GM12878 (cell line): ENCODE measurements around the gene ACACA. TPM values are rescaled to one million over a fixed set of nuclear protein-coding genes. Genes with fewer than 3 reads are reported as not detected.

Experiments used
- ATAC-seq: fragments of 200-7000 bp; cut with Tn5 transposase; 3 replicates; pipeline ENCODE4 v1.9.1; 2020; ENCODE audit warnings: mild to moderate bottlenecking, moderate library complexity
- BruUV-seq: library from RNA; stranded (reverse); fragments of 400-500 nt; replicated peaks from 2 replicates; lab custom pipeline; 2021; lab: Mats Ljungman, UMichigan
- CTCF ChIA-PET: fragments of 300-600 bp; sonication (Branson Sonifier 250); formaldehyde crosslinking; extraction: SDS; loops from one replicate; lab custom pipeline; 2021; ENCODE audit warnings: inconsistent platforms; lab: Yijun Ruan, JAX
- POLR2A ChIA-PET: fragments of 350-600 bp; formaldehyde crosslinking; extraction: SDS; loops from one replicate; lab custom pipeline; 2021; ENCODE audit warnings: inconsistent platforms; lab: Charles Lee
- RAD21 ChIA-PET: fragments of 300-600 bp; sonication (Branson Sonifier 250); formaldehyde crosslinking; loops from one replicate; lab custom pipeline; 2023; ENCODE audit warnings: antibody characterized with exemption; ENCODE audit not compliant: unreplicated experiment; lab: Charles Lee
- SMC1A ChIA-PET: fragments of 300-600 bp; sonication (Branson Sonifier 250); formaldehyde crosslinking; loops from one replicate; lab custom pipeline; 2023; ENCODE audit not compliant: unreplicated experiment, uncharacterized antibody; lab: Charles Lee
- DNase-seq: peaks from one replicate; pipeline ENCODE4 v3.0.0-alpha.2; 2011; ENCODE audit warnings: low read depth, low spot score
- FAIRE-seq: peaks from 3 replicates; lab custom pipeline; 2011; peaks lifted over from hg19 to GRCh38; lab: Jason Lieb, UNC
- H2AFZ ChIP-seq: 2 replicates; pipeline ENCODE4 v1.6.0; 2011; ENCODE audit warnings: low read depth, low read length, control low read depth; ENCODE audit not compliant: control insufficient read depth
- H3K27ac ChIP-seq: 2 replicates; pipeline ENCODE4 v1.5.1; 2011; ENCODE audit warnings: control low read depth; ENCODE audit not compliant: control insufficient read depth, insufficient read depth
- H3K27me3 ChIP-seq, 2 experiments: replicated peaks in 1 of 2; 2 replicates each; pipeline versions ENCODE4 v1.6.0 to v1.6.1; 2011; ENCODE audit warnings: low read length in 1 of 2; ENCODE audit not compliant: control insufficient read depth in 2 of 2, insufficient read depth in 2 of 2
- H3K36me3 ChIP-seq, 2 experiments: 2 replicates each; pipeline ENCODE4 v1.5.1; 2011; ENCODE audit warnings: low read length in 1 of 2; ENCODE audit not compliant: control insufficient read depth in 2 of 2, insufficient read depth in 2 of 2
- H3K4me1 ChIP-seq: 2 replicates; pipeline ENCODE4 v1.6.1; 2011; ENCODE audit warnings: mild to moderate bottlenecking, low read length, moderate library complexity, mixed read lengths; ENCODE audit not compliant: control insufficient read depth, insufficient read depth
- H3K4me2 ChIP-seq: 2 replicates; pipeline ENCODE4 v1.6.0; 2011; ENCODE audit warnings: control low read depth; ENCODE audit not compliant: control insufficient read depth, insufficient read depth
- H3K4me3 ChIP-seq: fragments of 200-600 bp; sonication (generic); 2 replicates; pipeline ENCODE4 v1.5.1; 2016
- H3K79me2 ChIP-seq: 2 replicates; pipeline ENCODE4 v1.6.0; 2011; ENCODE audit warnings: low read length; ENCODE audit not compliant: control insufficient read depth, insufficient read depth
- H3K9ac ChIP-seq: 2 replicates; pipeline ENCODE4 v1.8.0; 2011; ENCODE audit warnings: low read length, control low read depth, mixed read lengths; ENCODE audit not compliant: control insufficient read depth, insufficient read depth
- H3K9me3 ChIP-seq: replicated peaks from 3 replicates; pipeline ENCODE4 v1.5.1; 2011; ENCODE audit warnings: mild to moderate bottlenecking, low read length; ENCODE audit not compliant: control insufficient read depth, insufficient read depth
- H4K20me1 ChIP-seq: 2 replicates; pipeline ENCODE4 v1.6.0; 2011; ENCODE audit not compliant: control insufficient read depth, insufficient read depth
- CREB1 ChIP-seq: IDR thresholded peaks from 2 replicates; pipeline ENCODE4 v1.6.1; 2012; ENCODE audit warnings: low read depth, mild to moderate bottlenecking, inconsistent platforms
- EP300 ChIP-seq, 2 experiments: fragments of 150-350 bp in 1 of 2; IDR thresholded peaks; 2 replicates each; pipeline ENCODE4 v1.6.1; 2011 to 2012; ENCODE audit warnings: low read depth in 2 of 2, low read length in 2 of 2, borderline replicate concordance in 1 of 2, improper control_type of control experiment in 1 of 2, inconsistent platforms in 1 of 2; ENCODE audit not compliant: control insufficient read depth in 1 of 2
- EZH2 ChIP-seq: IDR thresholded peaks from 2 replicates; pipeline ENCODE4 v1.6.1; 2012; ENCODE audit warnings: low read depth, mild to moderate bottlenecking, control low read depth, inconsistent platforms, low read length, borderline replicate concordance; ENCODE audit not compliant: control insufficient read depth
- NFYB ChIP-seq: IDR thresholded peaks from 2 replicates; pipeline ENCODE4 v1.6.1; 2011; ENCODE audit warnings: low read depth, mild to moderate bottlenecking, low read length, improper control_type of control experiment, moderate library complexity; ENCODE audit not compliant: insufficient read depth
- NR2C1 ChIP-seq: fragments of 450-650 bp; IDR thresholded peaks from 2 replicates; pipeline ENCODE4 v1.6.1; 2017; ENCODE audit warnings: antibody characterized with exemption, mild to moderate bottlenecking, moderate library complexity
- TCF3 ChIP-seq: IDR thresholded peaks from 2 replicates; pipeline ENCODE4 v1.6.1; 2012; ENCODE audit warnings: low read depth, mild to moderate bottlenecking, low read length, borderline replicate concordance; ENCODE audit not compliant: insufficient read depth
- YBX1 ChIP-seq: fragments of 450-650 bp; IDR thresholded peaks from 2 replicates; pipeline ENCODE4 v1.6.1; 2016; ENCODE audit warnings: antibody characterized with exemption
- WGBS: methylation state at CpG from one replicate; pipeline ENCODE4 v1.1.6; 2016; ENCODE audit warnings: low lambda C conversion rate; ENCODE audit not compliant: insufficient replicate concordance, insufficient coverage; ENCODE audit errors: missing lambda C conversion rate; 5-methylcytosine and 5-hydroxymethylcytosine counted together
- in situ Hi-C: fragments of 300-500 bp; cut with MboI; formaldehyde crosslinking; loops from 9 replicates; pipeline ENCODE4 v1.14.3; 2018; ENCODE audit warnings: mixed read lengths
- intact Hi-C: fragments of 100-400 bp; cut with micrococcal nuclease; formaldehyde crosslinking; loops from one replicate; pipeline ENCODE4 v1.14.2; 2022; ENCODE audit not compliant: unreplicated experiment
- polyA plus RNA-seq, 11 experiments: library from polyadenylated mRNA; depleted of rRNA in 4 of 11; unstranded in 6 of 11; stranded (reverse) in 5 of 11; fragments of >200 nt; fragmentation: Nextera tagmentation in 4 of 11; fragmentation: Illumina TruSeq in 1 of 11; extraction: Ambion mirVana in 4 of 11; extraction: Trizol in 1 of 11; gene quantifications; 1 replicate in 1 of 11; 2 replicates in 10 of 11; pipeline versions ENCODE4 v1.2.1 to v1.2.3, GENCODE V29; 2011 to 2016; ENCODE audit warnings: inconsistent platforms in 2 of 11, missing spikeins in 2 of 11, low read depth in 1 of 11
- total RNA-seq, 4 experiments: library from RNA; depleted of rRNA in 3 of 4; stranded (reverse); fragments of >200 nt in 3 of 4; fragmentation: Illumina TruSeq in 1 of 4; extraction: Trizol in 1 of 4; gene quantifications; 2 replicates each; pipeline versions ENCODE4 v1.2.1 to v1.2.3, GENCODE V29; 2013 to 2021
- TF ChIP-seq, protein P1 (sequence below): IDR thresholded peaks from 2 replicates; pipeline ENCODE4 v1.6.1; 2012; ENCODE audit warnings: improper control_type of control experiment, low read depth, low read length; ENCODE audit not compliant: insufficient replicate concordance
- TF ChIP-seq, protein P2 (sequence below): fragments of 450-650 bp; IDR thresholded peaks from 2 replicates; pipeline ENCODE4 v1.6.1; 2014; ENCODE audit warnings: mild to moderate bottlenecking
- TF ChIP-seq, protein P3 (sequence below): fragments of 450-650 bp; formaldehyde crosslinking; IDR thresholded peaks from 2 replicates; pipeline ENCODE4 v1.5.0; 2022; ENCODE audit warnings: mild to moderate bottlenecking, missing genetic modification characterization

Gene ACACA
- total and polyA plus RNA-seq, 10 of the 15 experiments (the other 5 are each of a cell fraction or from before 2014, with no cell fraction given), result 12.9 to 74.2 (median 32.0) TPM

DNA sequence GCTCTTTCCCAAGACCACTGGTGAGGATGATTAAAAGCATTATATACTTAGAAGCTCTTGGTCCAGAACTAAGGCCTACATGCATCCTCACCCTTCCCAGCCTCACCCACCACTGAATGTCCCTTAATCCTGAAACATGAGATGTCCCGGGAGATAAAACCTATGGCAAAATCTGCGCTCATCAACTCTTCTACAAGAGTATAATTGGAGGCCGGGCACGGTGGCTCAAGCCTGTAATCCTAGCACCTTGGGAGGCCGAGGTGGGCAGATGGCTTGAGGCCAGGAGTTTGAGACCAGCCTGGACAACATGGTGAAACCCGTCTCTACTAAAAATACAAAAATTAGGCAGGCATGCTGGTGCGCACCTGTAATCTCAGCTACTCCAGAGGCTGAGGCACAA lies 13.3 kb downstream of the ACACA start:
- no peak for TF ChIP-seq YBX1
- TF ChIP-seq TCF3, result no peak
- no peak for TF ChIP-seq NFYB
- TF ChIP-seq, protein P1, sequence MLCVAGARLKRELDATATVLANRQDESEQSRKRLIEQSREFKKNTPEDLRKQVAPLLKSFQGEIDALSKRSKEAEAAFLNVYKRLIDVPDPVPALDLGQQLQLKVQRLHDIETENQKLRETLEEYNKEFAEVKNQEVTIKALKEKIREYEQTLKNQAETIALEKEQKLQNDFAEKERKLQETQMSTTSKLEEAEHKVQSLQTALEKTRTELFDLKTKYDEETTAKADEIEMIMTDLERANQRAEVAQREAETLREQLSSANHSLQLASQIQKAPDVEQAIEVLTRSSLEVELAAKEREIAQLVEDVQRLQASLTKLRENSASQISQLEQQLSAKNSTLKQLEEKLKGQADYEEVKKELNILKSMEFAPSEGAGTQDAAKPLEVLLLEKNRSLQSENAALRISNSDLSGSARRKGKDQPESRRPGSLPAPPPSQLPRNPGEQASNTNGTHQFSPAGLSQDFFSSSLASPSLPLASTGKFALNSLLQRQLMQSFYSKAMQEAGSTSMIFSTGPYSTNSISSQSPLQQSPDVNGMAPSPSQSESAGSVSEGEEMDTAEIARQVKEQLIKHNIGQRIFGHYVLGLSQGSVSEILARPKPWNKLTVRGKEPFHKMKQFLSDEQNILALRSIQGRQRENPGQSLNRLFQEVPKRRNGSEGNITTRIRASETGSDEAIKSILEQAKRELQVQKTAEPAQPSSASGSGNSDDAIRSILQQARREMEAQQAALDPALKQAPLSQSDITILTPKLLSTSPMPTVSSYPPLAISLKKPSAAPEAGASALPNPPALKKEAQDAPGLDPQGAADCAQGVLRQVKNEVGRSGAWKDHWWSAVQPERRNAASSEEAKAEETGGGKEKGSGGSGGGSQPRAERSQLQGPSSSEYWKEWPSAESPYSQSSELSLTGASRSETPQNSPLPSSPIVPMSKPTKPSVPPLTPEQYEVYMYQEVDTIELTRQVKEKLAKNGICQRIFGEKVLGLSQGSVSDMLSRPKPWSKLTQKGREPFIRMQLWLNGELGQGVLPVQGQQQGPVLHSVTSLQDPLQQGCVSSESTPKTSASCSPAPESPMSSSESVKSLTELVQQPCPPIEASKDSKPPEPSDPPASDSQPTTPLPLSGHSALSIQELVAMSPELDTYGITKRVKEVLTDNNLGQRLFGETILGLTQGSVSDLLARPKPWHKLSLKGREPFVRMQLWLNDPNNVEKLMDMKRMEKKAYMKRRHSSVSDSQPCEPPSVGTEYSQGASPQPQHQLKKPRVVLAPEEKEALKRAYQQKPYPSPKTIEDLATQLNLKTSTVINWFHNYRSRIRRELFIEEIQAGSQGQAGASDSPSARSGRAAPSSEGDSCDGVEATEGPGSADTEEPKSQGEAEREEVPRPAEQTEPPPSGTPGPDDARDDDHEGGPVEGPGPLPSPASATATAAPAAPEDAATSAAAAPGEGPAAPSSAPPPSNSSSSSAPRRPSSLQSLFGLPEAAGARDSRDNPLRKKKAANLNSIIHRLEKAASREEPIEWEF, result no peak
- TF ChIP-seq CREB1, result no peak
- no peak for TF ChIP-seq EZH2
- TF ChIP-seq, protein P2, sequence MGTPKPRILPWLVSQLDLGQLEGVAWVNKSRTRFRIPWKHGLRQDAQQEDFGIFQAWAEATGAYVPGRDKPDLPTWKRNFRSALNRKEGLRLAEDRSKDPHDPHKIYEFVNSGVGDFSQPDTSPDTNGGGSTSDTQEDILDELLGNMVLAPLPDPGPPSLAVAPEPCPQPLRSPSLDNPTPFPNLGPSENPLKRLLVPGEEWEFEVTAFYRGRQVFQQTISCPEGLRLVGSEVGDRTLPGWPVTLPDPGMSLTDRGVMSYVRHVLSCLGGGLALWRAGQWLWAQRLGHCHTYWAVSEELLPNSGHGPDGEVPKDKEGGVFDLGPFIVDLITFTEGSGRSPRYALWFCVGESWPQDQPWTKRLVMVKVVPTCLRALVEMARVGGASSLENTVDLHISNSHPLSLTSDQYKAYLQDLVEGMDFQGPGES, result no peak
- no peak for TF ChIP-seq NR2C1
- no peak for TF ChIP-seq EP300 (IDR thresholded peaks at IDR 0.05; ENCODE audit: borderline replicate concordance in 1 of 2, control insufficient read depth in 1 of 2, low read depth in 2 of 2, low read length in 2 of 2)
- TF ChIP-seq, protein P3, sequence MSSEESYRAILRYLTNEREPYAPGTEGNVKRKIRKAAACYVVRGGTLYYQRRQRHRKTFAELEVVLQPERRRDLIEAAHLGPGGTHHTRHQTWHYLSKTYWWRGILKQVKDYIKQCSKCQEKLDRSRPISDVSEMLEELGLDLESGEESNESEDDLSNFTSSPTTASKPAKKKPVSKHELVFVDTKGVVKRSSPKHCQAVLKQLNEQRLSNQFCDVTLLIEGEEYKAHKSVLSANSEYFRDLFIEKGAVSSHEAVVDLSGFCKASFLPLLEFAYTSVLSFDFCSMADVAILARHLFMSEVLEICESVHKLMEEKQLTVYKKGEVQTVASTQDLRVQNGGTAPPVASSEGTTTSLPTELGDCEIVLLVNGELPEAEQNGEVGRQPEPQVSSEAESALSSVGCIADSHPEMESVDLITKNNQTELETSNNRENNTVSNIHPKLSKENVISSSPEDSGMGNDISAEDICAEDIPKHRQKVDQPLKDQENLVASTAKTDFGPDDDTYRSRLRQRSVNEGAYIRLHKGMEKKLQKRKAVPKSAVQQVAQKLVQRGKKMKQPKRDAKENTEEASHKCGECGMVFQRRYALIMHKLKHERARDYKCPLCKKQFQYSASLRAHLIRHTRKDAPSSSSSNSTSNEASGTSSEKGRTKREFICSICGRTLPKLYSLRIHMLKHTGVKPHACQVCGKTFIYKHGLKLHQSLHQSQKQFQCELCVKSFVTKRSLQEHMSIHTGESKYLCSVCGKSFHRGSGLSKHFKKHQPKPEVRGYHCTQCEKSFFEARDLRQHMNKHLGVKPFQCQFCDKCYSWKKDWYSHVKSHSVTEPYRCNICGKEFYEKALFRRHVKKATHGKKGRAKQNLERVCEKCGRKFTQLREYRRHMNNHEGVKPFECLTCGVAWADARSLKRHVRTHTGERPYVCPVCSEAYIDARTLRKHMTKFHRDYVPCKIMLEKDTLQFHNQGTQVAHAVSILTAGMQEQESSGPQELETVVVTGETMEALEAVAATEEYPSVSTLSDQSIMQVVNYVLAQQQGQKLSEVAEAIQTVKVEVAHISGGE, result no peak
- in situ Hi-C loops, result no loop called here
- Histone ChIP-seq H3K27me3 (no peaks in the 10 kb centered on the region), H3K9me3 (no peaks in the 10 kb centered on the region), H4K20me1 (no peaks in the 10 kb centered on the region), H3K4me2 (no peak overlapping the region), H3K36me3 (no peaks in the 10 kb centered on the region), H3K9ac (no peak overlapping the region), H3K27ac (no peak overlapping the region), H3K4me1 (peaks cover 26% of the 10 kb centered on the region), H3K4me3 (no peak overlapping the region), H3K79me2 (no peaks in the 10 kb centered on the region), H2AFZ (no peak overlapping the region)
- RAD21 ChIA-PET, result interaction anchor here (0.9 to 6.4 kb wide), 2 partner anchors 13 to 17 kb away, joined by 3 to 65 read pairs; partner anchors contain the start of gene C17orf78
- DNase-seq (no peak), FAIRE-seq (no peak), ATAC-seq (no peak)
- 96% methylated on average over 7 of the region's 7 CpGs for WGBS
- intact Hi-C loops, result no loop called here
- POLR2A ChIA-PET, result interaction anchor here (1.1 to 1.3 kb wide), 2 partner anchors 19 to 53 kb away, joined by 3 to 4 read pairs; no protein-coding TSS in a partner anchor
- CTCF ChIA-PET, result interaction anchor here (2.8 to 4.3 kb wide), 3 partner anchors 12 to 20 kb away, joined by 15 to 54 read pairs (median 25); partner anchors contain the start of gene C17orf78
- no TSS peak for BruUV-seq
- SMC1A ChIA-PET, result interaction anchor here (6.3 kb wide), 1 partner anchor 18 kb away, joined by 81 read pairs; the partner anchor contains the start of gene C17orf78
